MCF 10A (cell line): ENCODE results near the gene SLC1A5. TPM values are rescaled to one million over a fixed set of nuclear protein-coding genes. Genes with fewer than 3 reads are reported as not detected.
A peak's percentile ranks its signal among the peaks of the same experiment; 100 is the strongest.

Experiments
- BruUV-seq: library from RNA; stranded (reverse); fragments of 400-500 nt; replicated peaks from 2 replicates; lab custom pipeline; 2021; lab: Mats Ljungman, UMichigan
- CTCF ChIA-PET: fragments of 300-600 bp; sonication (Branson Sonifier 250); formaldehyde crosslinking; extraction: SDS; loops from one replicate; lab custom pipeline; 2021; ENCODE audit warnings: antibody characterized with exemption, inconsistent platforms; lab: Yijun Ruan, JAX
- POLR2A ChIA-PET: fragments of 300-600, 350-650 bp; sonication (Branson Sonifier 250); formaldehyde crosslinking; extraction: SDS; loops from one replicate; lab custom pipeline; 2020; ENCODE audit warnings: antibody characterized with exemption, inconsistent platforms; lab: Yijun Ruan, JAX
- DNase-seq: peaks from one replicate; pipeline ENCODE4 v3.0.0-alpha.2; 2018; ENCODE audit not compliant: unreplicated experiment
- H3K27ac Mint-ChIP-seq: one replicate; pipeline ENCODE4 v1.8.0; 2022; ENCODE audit warnings: mild to moderate bottlenecking, low read depth, mixed read lengths; ENCODE audit not compliant: unreplicated experiment
- H3K27me3 Mint-ChIP-seq: one replicate; pipeline ENCODE4 v1.8.0; 2022; ENCODE audit warnings: mixed read lengths; ENCODE audit not compliant: insufficient read depth, unreplicated experiment
- H3K36me3 Mint-ChIP-seq: one replicate; pipeline ENCODE4 v1.8.0; 2022; ENCODE audit warnings: mild to moderate bottlenecking, moderate library complexity, mixed read lengths; ENCODE audit not compliant: insufficient read depth, unreplicated experiment
- H3K4me1 Mint-ChIP-seq: one replicate; pipeline ENCODE4 v1.8.0; 2022; ENCODE audit warnings: mixed read lengths; ENCODE audit not compliant: insufficient read depth, unreplicated experiment
- H3K4me3 Mint-ChIP-seq: one replicate; pipeline ENCODE4 v1.8.0; 2022; ENCODE audit warnings: mild to moderate bottlenecking, moderate library complexity, mixed read lengths; ENCODE audit not compliant: unreplicated experiment
- H3K9me3 Mint-ChIP-seq: one replicate; pipeline ENCODE4 v1.8.0; 2022; ENCODE audit warnings: mixed read lengths; ENCODE audit not compliant: unreplicated experiment
- CTCF ChIP-seq: fragments of 200-600 bp; IDR thresholded peaks from one replicate; pipeline ENCODE4 v1.8.0; 2022; ENCODE audit warnings: antibody characterized with exemption, mild to moderate bottlenecking; ENCODE audit not compliant: unreplicated experiment
- intact Hi-C: fragments of 100-400 bp; cut with micrococcal nuclease; formaldehyde crosslinking; loops from 2 replicates; pipeline ENCODE4 v1.14.1; 2022
- total RNA-seq: library from RNA; stranded (reverse); gene quantifications from 2 replicates; pipeline ENCODE4 v1.2.3, GENCODE V29; 2022

SLC1A5 gene
- total RNA-seq, 1 experiment from 2014 or later = 417 TPM

GRCh38 chr19:46755853-46756543 lies 32.4 kb downstream of the SLC1A5 start:
- Mint-ChIP-seq H3K4me1 (peaks cover 19% of the 10 kb centered on the region), H3K9me3 (no peaks in the 10 kb centered on the region), H3K27ac (no peak overlapping the region), H3K27me3 (no peaks in the 10 kb centered on the region), H3K4me3 (no peak overlapping the region), H3K36me3 (peaks cover 5% of the 10 kb centered on the region)
- intact Hi-C loops = loop anchor here (2.0 kb wide), 1 partner anchor 235 kb away; no protein-coding TSS in a partner anchor
- ChIA-PET POLR2A (interaction anchor here (0.9 to 3.0 kb wide), 3 partner anchors 32 to 84 kb away, joined by 3 to 19 read pairs (median 4); partner anchors contain the start of gene SLC1A5), CTCF (interaction anchor here (0.6 to 8.3 kb wide), 22 partner anchors 8 to 1817 kb away, joined by 3 to 133 read pairs (median 4); no protein-coding TSS in a partner anchor)
- TF ChIP-seq CTCF = no peak
- DNase-seq = no peak
- no TSS peak for BruUV-seq

GRCh38 chr19:46755077-46755852 lies 33.1 kb downstream of the SLC1A5 start:
- BruUV-seq = no TSS peak

GRCh38 chr19:46753420-46754155 lies 34.8 kb downstream of the SLC1A5 start:
- intact Hi-C loops = no loop called here
- POLR2A ChIA-PET = no interaction called here
- Mint-ChIP-seq H3K27ac (no peak overlapping the region), H3K27me3 (no peaks in the 10 kb centered on the region), H3K36me3 (peaks cover 16% of the 10 kb centered on the region), H3K4me3 (no peak overlapping the region), H3K9me3 (no peaks in the 10 kb centered on the region), H3K4me1 (peaks cover 11% of the 10 kb centered on the region)
- no TSS peak for BruUV-seq
- peak; percentile 69 for DNase-seq
- CTCF ChIA-PET = interaction anchor here (0.5 to 8.3 kb wide), 9 partner anchors 12 to 346 kb away, joined by 3 to 103 read pairs (median 4); no protein-coding TSS in a partner anchor
- no peak for TF ChIP-seq CTCF

More at GRCh38 chr19:46755077-46755852, 33.1 kb downstream of the SLC1A5 start:
- POLR2A ChIA-PET = interaction anchor here (0.5 to 1.2 kb wide), 5 partner anchors 31 to 225 kb away, joined by 3 to 8 read pairs (median 3); partner anchors contain the start of gene SLC1A5
- TF ChIP-seq CTCF = no peak
- no peak for DNase-seq
- intact Hi-C loops = no loop called here
- no peak overlapping the region for H3K27ac Mint-ChIP-seq
- H3K9me3 Mint-ChIP-seq = no peaks in the 10 kb centered on the region
- peaks cover 12% of the 10 kb centered on the region for H3K36me3 Mint-ChIP-seq
- no peaks in the 10 kb centered on the region for H3K27me3 Mint-ChIP-seq
- H3K4me3 Mint-ChIP-seq = no peak overlapping the region
- H3K4me1 Mint-ChIP-seq = peaks cover 19% of the 10 kb centered on the region
- CTCF ChIA-PET = interaction anchor here (0.7 to 8.3 kb wide), 6 partner anchors 12 to 231 kb away, joined by 3 to 103 read pairs (median 4); no protein-coding TSS in a partner anchor
